ENCODE data around the gene LRRC49.

GRCh38 chr15:71042356-71042922 lies 149.8 kb downstream of the LRRC49 start:
- TF ChIP-seq GATA2 (IDR thresholded peaks at IDR 0.05; ENCODE audit: low read depth, low read length), result no peak
- no peak for TF ChIP-seq GATA3 (IDR thresholded peaks at IDR 0.05; ENCODE audit: low read depth, low read length)

Data from SH-SY5Y (cell line).